NK-92 (cell line): Measurements from ENCODE around the gene CEP72.
"Not testable (repeated sequence)": the region's sequence is repeated elsewhere in the genome, so short reads cannot be mapped to it uniquely, and the experiment has no call there.

ENCODE experiments used
- DNase-seq: peaks from one replicate; lab custom pipeline; 2025; ENCODE audit not compliant: unreplicated experiment; lab: John Stamatoyannopoulos, UW

CEP72 gene, protein sequence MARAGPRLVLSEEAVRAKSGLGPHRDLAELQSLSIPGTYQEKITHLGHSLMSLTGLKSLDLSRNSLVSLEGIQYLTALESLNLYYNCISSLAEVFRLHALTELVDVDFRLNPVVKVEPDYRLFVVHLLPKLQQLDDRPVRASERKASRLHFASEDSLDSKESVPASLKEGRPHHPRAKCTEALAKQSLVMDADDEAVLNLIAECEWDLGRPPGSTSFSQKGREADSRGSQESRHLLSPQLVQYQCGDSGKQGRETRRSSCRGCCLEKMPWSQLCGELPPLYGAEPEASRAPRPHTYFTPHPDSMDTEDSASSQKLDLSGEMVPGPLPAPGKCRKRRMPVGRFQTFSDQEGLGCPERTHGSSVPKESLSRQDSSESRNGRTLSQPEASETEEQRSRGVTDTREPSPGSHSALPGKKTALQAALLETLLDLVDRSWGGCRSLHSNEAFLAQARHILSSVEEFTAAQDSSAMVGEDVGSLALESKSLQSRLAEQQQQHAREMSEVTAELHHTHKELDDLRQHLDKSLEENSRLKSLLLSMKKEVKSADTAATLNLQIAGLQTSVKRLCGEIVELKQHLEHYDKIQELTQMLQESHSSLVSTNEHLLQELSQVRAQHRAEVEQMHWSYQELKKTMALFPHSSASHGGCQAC

GRCh38 chr5:611731-612486 lies at the start of gene CEP72:
CEP72 (plus strand) TSS chr5:612340; CDS start chr5:612362, 22 bp downstream.
- DNase-seq, result peak; percentile 47

DNA sequence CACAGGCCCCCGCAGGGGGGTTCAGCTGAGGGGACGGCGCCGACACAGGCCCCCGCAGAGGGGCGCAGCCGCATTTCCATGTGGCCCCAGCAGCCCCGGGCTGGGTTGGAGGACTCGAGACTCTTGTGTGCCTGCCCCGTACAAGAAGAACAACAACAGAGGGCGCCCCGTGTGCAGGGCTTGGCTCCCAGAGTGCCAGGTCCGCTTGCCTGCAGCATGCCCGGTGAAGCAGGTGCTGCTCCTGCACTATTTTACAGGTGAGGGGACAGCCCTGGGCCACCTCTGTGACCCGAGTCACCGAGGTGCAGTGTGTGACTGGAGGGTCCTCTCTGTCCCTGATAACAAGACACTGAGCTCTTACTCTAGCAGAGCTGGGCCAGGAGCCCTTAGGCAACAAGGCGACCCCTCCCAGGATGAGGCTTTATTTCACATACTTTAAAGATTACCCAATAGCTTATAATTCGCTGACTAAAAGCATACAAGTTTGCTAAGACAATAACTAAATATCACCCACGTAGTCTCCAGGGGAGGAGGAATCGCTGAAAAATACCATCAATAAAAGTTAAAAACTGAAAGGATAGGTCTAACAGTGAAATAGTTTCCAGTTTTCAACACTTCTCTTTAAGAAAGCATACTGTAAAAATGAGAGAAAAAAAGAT lies 46.2 kb upstream of the CEP72 start:
- no peak for DNase-seq

DNA sequence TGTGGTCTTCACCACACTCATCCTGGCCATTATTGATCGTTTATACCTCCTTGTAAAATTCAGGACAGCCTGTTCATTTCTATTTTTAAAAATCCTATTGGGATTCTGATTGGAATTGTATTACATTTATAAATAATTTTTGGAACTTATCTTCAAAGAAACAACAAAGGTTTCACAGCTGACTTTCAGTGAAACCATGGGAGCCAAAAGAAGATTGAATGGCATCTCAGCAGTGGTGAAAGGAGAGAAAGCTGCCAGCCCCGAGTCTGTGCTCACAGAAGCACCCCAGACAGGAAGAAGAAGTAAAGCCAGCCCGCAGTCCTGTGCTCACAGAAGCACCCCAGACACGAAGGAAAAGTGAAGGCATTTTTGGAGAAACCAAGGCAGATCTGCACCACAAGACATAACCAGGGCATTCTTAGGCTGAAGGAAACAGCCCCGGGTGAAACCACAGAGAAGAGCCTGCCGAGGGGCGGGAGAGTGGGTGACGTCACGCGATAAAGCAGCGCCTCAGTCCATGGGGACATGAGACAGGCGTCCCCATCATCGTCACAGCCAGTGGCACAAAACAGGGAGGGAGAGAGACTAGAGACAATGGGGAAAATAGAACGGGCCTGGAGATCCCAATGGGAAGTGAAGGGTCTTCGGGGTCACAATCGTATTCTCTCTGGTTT lies 45.4 kb upstream of the CEP72 start:
- no peak for DNase-seq

DNA sequence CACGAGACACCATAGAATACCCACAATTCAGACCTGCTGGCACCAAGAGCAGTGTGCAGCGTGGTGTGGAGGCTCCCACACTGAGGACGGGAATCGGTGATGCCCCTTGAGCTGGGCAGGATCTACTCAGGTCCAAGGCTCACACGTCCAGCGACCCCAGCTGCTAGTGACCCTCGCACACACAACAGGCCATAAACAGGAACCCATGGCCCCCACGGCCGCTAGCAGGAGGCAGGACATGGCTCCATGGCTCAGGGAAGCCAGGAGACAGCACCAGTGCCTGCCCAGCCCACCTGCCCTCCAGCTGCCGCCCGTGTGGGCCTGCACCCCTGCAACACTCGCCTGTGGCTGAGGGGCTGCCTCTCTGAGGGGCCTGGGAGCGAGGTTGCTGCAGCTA lies 44.5 kb upstream of the CEP72 start:
- DNase-seq, result no peak

DNA sequence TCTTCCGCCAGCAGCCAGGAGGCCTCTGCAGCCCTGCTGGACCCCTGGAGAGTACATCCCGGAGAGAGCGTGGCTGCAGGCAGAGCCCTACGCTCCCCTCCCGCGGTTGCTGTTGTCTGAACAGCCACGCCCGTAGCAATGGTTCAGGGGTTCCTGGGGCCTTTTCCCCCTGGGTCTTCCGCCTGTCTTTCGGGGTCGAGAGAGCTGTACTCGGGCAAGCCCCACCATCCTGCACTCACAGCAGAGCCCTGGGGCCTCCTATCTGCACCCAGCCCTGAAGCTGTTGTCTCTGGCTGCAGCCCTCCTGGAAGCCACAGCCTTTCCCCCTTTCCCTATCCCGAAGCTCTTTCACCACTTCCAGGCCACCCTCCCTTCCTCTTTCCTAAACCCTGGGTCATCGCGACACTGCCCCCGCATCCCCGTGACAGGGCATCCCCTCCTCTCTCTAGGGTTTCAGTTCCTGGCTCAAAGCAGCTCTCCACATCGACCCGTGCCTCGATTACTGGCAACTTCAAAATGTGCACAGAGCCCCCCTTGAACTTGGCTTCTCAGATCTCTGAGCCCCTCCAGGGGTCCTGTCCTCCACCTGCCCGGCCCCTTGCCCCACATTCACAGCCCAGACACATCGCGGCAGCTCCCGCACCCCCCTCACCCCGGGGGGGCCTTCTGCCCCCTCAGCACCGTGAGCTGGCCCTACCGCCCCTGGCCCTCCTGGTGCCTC lies 43.9 kb upstream of the CEP72 start:
- DNase-seq, result no peak

GRCh38 chr5:568809-569208 lies 43.3 kb upstream of the CEP72 start:
- no peak for DNase-seq

DNA sequence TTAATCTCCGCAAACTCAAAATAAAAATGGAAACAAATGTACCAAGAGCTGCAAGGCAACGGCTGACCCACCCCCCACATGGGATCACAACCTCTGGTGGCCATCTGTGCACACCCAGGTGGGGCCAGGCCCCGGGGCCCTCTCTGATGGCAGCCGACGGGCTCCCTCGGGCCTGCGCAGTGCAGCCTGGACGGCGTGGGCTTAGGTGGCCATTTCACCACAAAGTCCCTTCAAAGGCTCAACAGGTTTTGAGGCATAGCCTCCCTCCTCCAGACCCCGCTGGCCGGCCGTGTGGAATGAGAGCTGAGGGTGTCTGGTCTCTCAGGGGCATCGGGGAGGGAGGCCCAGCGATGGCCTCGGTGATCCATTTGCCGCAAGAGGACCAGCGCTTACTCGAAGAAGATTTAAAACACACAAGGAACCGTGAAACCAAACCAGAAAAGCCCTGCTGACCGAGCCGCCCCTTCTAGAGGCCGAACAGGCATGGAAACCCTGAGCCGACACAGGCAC lies 42.7 kb upstream of the CEP72 start:
- no peak for DNase-seq

DNA sequence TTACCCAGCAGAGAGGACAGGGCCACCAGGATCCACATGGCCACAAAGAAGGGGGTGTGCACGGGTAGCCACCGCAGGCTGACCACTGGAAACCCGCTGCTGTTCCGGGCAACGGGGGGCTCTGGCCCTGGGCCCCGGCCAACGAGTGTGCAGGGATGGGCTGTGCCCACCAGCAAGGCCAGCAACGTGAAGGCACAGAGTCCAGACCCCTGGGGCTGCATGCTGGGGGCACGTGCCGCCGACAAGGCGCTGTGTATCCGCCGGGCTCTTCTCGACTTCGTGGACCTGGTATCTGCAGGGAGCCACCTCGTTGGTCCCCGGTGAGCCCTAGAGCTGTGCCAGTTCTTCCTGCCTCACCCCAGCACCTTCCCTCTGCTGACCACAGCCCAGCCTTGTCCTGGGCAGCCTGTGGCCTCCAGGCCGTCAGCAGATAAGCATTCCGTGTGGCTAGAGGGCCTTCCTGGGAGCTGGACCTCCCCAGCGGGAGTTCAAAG lies 42.2 kb upstream of the CEP72 start:
- no peak for DNase-seq

DNA sequence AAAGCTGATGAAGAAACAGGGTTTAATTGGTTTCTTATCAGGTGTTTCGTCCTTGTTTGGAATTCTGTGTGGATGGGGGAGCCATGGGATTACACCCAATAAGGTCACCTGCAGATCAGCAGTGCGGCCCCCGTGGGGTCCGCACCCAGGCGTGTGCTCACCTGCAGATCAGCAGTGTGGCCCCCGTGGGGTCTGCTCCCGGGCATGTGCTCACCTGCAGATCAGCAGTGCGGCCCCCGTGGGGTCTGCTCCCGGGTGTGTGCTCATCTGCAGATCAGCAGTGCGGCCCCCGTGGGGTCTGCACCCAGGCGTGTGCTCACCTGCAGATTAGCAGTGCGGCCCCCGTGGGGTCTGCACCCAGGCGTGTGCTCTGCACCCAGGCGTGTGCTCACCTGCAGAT lies 41.7 kb upstream of the CEP72 start:
- no peak for DNase-seq

DNA sequence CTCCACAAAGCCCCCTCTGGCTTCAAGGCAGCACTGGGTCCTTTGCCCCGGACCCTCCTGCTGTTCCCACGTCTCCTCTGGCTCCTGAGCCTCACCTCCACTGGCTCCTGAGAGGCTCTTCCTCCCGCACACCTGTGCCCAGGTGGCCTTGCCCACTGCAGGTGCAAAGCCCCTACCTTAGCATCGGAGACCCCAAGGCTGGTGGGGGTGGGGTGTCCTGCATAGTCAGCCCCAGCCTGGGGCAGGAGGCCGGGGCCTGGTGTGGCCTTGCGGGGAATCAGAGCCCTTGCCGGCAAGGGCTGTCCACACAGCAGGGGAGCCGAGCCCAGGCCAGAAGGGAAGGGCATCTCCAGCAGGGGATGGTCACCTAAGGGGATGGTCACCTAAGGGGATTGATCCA lies 41.3 kb upstream of the CEP72 start:
- no peak for DNase-seq

DNA sequence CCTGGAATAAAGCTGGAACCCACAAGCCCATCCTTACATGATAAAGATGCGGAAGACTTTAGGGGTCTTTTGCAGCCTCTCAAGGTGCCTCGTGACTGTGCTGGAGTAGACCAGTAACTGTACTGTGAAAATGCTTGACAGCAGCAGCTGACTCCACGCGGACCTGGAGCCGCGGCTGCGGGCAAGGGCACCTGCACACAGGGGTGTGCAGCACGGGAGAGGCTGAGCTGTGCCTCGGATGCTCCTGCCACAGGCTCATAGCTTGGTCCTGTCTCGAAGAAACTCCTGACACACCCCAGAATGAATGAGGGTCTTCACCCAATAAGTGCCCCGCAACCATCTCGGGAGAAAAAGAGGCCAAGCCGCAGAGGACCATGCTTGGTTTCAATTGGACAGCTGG lies 40.3 kb upstream of the CEP72 start:
- no peak for DNase-seq

- DNase-seq, result no peak
Measured at GRCh38 chr5:572398-573019, 39.6 kb upstream of the CEP72 start.

DNA sequence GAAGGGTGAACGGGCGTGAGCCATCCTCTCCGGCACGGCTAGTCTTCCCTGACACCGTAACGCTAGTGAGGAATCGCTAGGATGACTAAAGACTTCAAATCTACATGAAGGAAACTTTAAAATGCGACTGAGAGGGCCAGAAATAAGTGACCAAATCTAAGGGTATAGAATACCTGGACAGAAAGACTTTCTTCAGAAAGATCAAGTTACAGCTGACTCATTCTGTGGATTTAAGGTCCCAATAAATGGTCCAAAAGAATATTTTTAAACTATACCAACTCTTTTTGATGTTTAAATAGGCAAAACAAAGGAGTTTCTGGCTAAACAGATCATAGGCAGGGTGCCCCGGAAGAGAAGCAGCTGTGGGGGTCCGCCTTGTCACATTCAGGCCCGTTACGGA lies 38.9 kb upstream of the CEP72 start:
- no peak for DNase-seq

GRCh38 chr5:573976-574375 lies 38.2 kb upstream of the CEP72 start:
- DNase-seq, result no peak

GRCh38 chr5:574906-575305 lies 37.2 kb upstream of the CEP72 start:
- DNase-seq, result no peak

GRCh38 chr5:575636-576035 lies 36.5 kb upstream of the CEP72 start:
- DNase-seq, result no peak

DNA sequence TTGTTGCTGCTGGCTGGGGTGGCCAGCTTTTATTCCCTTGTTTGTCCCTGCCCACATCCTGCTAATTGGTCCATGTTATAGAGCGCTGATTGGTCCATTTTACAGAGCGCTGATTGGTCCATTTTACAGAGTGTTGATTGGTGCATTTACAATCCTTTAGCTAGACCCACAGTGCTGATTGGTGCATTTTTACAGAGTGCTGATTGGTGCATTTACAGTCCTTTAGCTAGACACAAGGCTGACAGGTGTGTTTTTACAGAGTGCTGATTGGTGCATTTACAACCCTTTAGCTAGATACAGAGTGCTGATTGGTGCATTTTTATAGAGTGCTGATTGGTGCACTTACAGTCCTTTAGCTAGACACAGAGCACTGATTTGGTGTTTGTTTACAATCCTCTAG lies 34.9 kb upstream of the CEP72 start:
- not testable (repeated sequence) for DNase-seq

GRCh38 chr5:577800-578199 lies 34.3 kb upstream of the CEP72 start:
- DNase-seq, result no peak

- no peak for DNase-seq
Measured at GRCh38 chr5:579211-579610, 32.9 kb upstream of the CEP72 start.
